Activated naive CD4-positive, alpha-beta T cell treated with anti-CD3 and anti-CD28 coated beads, Interleukin-2, amount 50 U/mL, for 72 hours (primary cell): ENCODE data around the gene CAMK2D. TPM values are rescaled to one million over a fixed set of nuclear protein-coding genes. Genes with fewer than 3 reads are reported as not detected.
A peak's percentile ranks its signal among the peaks of the same experiment; 100 is the strongest.
"Not testable (repeated sequence)": the region's sequence is repeated elsewhere in the genome, so short reads cannot be mapped to it uniquely, and the experiment has no call there.

Source experiments
- ATAC-seq, 2 donors: fragments of 150-1000 bp; cut with Tn5 transposase; 2 replicates each; pipeline ENCODE4 v1.10.0; 2021; ENCODE audit warnings: mild to moderate bottlenecking in 2 of 2, moderate library complexity in 2 of 2
- DNase-seq, 2 donors: peaks; one replicate each; pipeline ENCODE4 v3.0.0; 2021 to 2022; ENCODE audit warnings: low spot score in 2 of 2
- H3K27ac Mint-ChIP-seq, 2 donors: one replicate each; pipeline ENCODE4 v1.8.0; 2022; ENCODE audit warnings: mild to moderate bottlenecking in 2 of 2, mixed read lengths in 2 of 2
- H3K36me3 Mint-ChIP-seq, 2 donors: one replicate each; pipeline ENCODE4 v1.8.0; 2022; ENCODE audit warnings: mixed read lengths in 2 of 2
- H3K9me3 Mint-ChIP-seq, 2 donors: one replicate each; pipeline ENCODE4 v1.8.0; 2022; ENCODE audit warnings: mixed read lengths in 2 of 2
- total RNA-seq, 2 donors: library from RNA; stranded (reverse); gene quantifications; one replicate each; pipeline ENCODE4 v1.2.3, GENCODE V29; 2022

Gene CAMK2D
- total RNA-seq, 2 donors from 2014 or later = 61.3 to 74.6 TPM

GRCh38 chr4:113708250-113708649 lies 53.3 kb downstream of the CAMK2D start:
- Mint-ChIP-seq H3K27ac (no peak overlapping the region), H3K36me3 (peaks cover 0 to 8% of the 10 kb centered on the region in 2 donors), H3K9me3 (no peaks in the 10 kb centered on the region)
- ATAC-seq = no peak
- DNase-seq = no peak

GRCh38 chr4:113707048-113707447 lies 54.5 kb downstream of the CAMK2D start:
- peak; percentile 57 to 61 for ATAC-seq
- Mint-ChIP-seq H3K36me3 (peaks cover 1 to 15% of the 10 kb centered on the region in 2 donors), H3K9me3 (peaks cover 0 to under 1% of the 10 kb centered on the region in 2 donors), H3K27ac (no peak overlapping the region)
- no peak for DNase-seq

GRCh38 chr4:113705097-113705496 lies 56.4 kb downstream of the CAMK2D start:
- peaks cover 6 to 20% of the 10 kb centered on the region in 2 donors for H3K36me3 Mint-ChIP-seq
- not testable (repeated sequence) for ATAC-seq, DNase-seq, H3K9me3 Mint-ChIP-seq, H3K27ac Mint-ChIP-seq

- DNase-seq, H3K9me3 Mint-ChIP-seq, ATAC-seq, H3K27ac Mint-ChIP-seq: not testable (repeated sequence)
- peaks cover 6 to 36% of the 10 kb centered on the region in 2 donors for H3K36me3 Mint-ChIP-seq
Observed at GRCh38 chr4:113702596-113702995, 58.9 kb downstream of the CAMK2D start.

- peaks cover 4 to 10% of the 10 kb centered on the region in 2 donors for H3K9me3 Mint-ChIP-seq
- no peak overlapping the region for H3K27ac Mint-ChIP-seq
- H3K36me3 Mint-ChIP-seq = peaks cover 6 to 36% of the 10 kb centered on the region in 2 donors
- DNase-seq (no peak), ATAC-seq (no peak)
Observed at GRCh38 chr4:113701169-113701568, 60.4 kb downstream of the CAMK2D start.

GRCh38 chr4:113700602-113701150 lies 60.9 kb downstream of the CAMK2D start:
- peaks cover 6 to 36% of the 10 kb centered on the region in 2 donors for H3K36me3 Mint-ChIP-seq
- ATAC-seq = no peak
- peaks cover 4 to 10% of the 10 kb centered on the region in 2 donors for H3K9me3 Mint-ChIP-seq
- H3K27ac Mint-ChIP-seq = no peak overlapping the region
- no peak for DNase-seq

- Mint-ChIP-seq H3K9me3 (peaks cover 4 to 10% of the 10 kb centered on the region in 2 donors), H3K36me3 (peaks cover 6 to 35% of the 10 kb centered on the region in 2 donors), H3K27ac (peak overlapping the region; percentile 31 to 76)
- DNase-seq (no peak), ATAC-seq (no peak)
Observed at GRCh38 chr4:113699772-113700171, 61.8 kb downstream of the CAMK2D start.

- peak overlapping the region in 1 of 2 donors; percentile 93 for H3K27ac Mint-ChIP-seq
- ATAC-seq = peak; percentile 71 to 79
- H3K9me3 Mint-ChIP-seq = peaks cover 4 to 10% of the 10 kb centered on the region in 2 donors
- DNase-seq = no peak
- peaks cover 6 to 22% of the 10 kb centered on the region in 2 donors for H3K36me3 Mint-ChIP-seq
Observed at GRCh38 chr4:113697429-113697828, 64.1 kb downstream of the CAMK2D start.

- Mint-ChIP-seq H3K9me3 (peaks cover 0 to 4% of the 10 kb centered on the region in 2 donors), H3K36me3 (peaks cover 3 to 20% of the 10 kb centered on the region in 2 donors), H3K27ac (no peak overlapping the region)
- no peak for DNase-seq
- peak; percentile 73 to 87 for ATAC-seq
Observed at GRCh38 chr4:113695328-113696169, 66.0 kb downstream of the CAMK2D start.

GRCh38 chr4:113694008-113694407 lies 67.5 kb downstream of the CAMK2D start:
- DNase-seq (no peak), ATAC-seq (no peak)
- H3K9me3 Mint-ChIP-seq = no peaks in the 10 kb centered on the region
- peaks cover 10 to 24% of the 10 kb centered on the region in 2 donors for H3K36me3 Mint-ChIP-seq
- H3K27ac Mint-ChIP-seq = no peak overlapping the region

GRCh38 chr4:113692809-113693411 lies 68.6 kb downstream of the CAMK2D start:
- no peak for DNase-seq
- peak overlapping the region in 1 of 2 donors; percentile 59 for H3K27ac Mint-ChIP-seq
- peaks cover 17 to 25% of the 10 kb centered on the region in 2 donors for H3K36me3 Mint-ChIP-seq
- ATAC-seq = no peak
- H3K9me3 Mint-ChIP-seq = no peaks in the 10 kb centered on the region

- no peak for DNase-seq
- Mint-ChIP-seq H3K36me3 (peaks cover 21 to 35% of the 10 kb centered on the region in 2 donors), H3K9me3 (no peaks in the 10 kb centered on the region), H3K27ac (no peak overlapping the region)
- no peak for ATAC-seq
Observed at GRCh38 chr4:113691676-113692075, 69.9 kb downstream of the CAMK2D start.

- Mint-ChIP-seq H3K27ac (no peak overlapping the region), H3K36me3 (peaks cover 21 to 35% of the 10 kb centered on the region in 2 donors), H3K9me3 (no peaks in the 10 kb centered on the region)
- ATAC-seq = no peak
- DNase-seq = no peak
Observed at GRCh38 chr4:113689394-113689793, 72.1 kb downstream of the CAMK2D start.

- H3K9me3 Mint-ChIP-seq = no peaks in the 10 kb centered on the region
Observed at GRCh38 chr4:113687067-113687718, 74.3 kb downstream of the CAMK2D start.

GRCh38 chr4:113685157-113685556 lies 76.4 kb downstream of the CAMK2D start:
- Mint-ChIP-seq H3K9me3 (peaks cover 5 to 13% of the 10 kb centered on the region in 2 donors), H3K36me3 (peaks cover 33 to 60% of the 10 kb centered on the region in 2 donors), H3K27ac (peak overlapping the region; percentile 89 to 97)
- ATAC-seq, DNase-seq: not testable (repeated sequence)

More at GRCh38 chr4:113687067-113687718, 74.3 kb downstream of the CAMK2D start:
- H3K27ac Mint-ChIP-seq = peak overlapping the region; percentile 18 to 66
- ATAC-seq (no peak), DNase-seq (no peak)
- peaks cover 21 to 46% of the 10 kb centered on the region in 2 donors for H3K36me3 Mint-ChIP-seq

- ATAC-seq (peak; percentile 78 to 86), DNase-seq (peak in 1 of 2 donors; percentile 21)
- Mint-ChIP-seq H3K27ac (peak overlapping the region; percentile 89 to 97), H3K36me3 (peaks cover 31 to 60% of the 10 kb centered on the region in 2 donors), H3K9me3 (peaks cover 5 to 16% of the 10 kb centered on the region in 2 donors)
Observed at GRCh38 chr4:113684534-113685091, 76.9 kb downstream of the CAMK2D start.
